Measurements from ENCODE around the gene FOXK1. TPM values are rescaled to one million over a fixed set of nuclear protein-coding genes. Genes with fewer than 3 reads are reported as not detected.

The FOXK1 gene
- total and polyA plus RNA-seq, 9 of the 15 experiments (the other 6 are each of a cell fraction or from before 2014, with no cell fraction given) = 0.32 to 45.5 (median 8.1) TPM

GRCh38 chr7:4786015-4786414, 103.9 kb downstream of the FOXK1 start:
- CTCF ChIA-PET (ENCODE audit: low intra/inter-chr PET ratio) = no interaction called here
- intact Hi-C loops (cut with micrococcal nuclease) = no loop called here
- BruUV-seq (replicated peaks) = no TSS peak

More at GRCh38 chr7:4786015-4786414, 103.9 kb downstream of the FOXK1 start:
- TF ChIP-seq THRA (IDR thresholded peaks at IDR 0.05) (no peak), NEUROD1 (IDR thresholded peaks at IDR 0.05; ENCODE audit: borderline replicate concordance, low read depth, low read length, partially characterized antibody) (no peak), NR1H2 (CRISPR knock-in tag; IDR thresholded peaks at IDR 0.05) (no peak), ILK (tag; IDR thresholded peaks at IDR 0.05; ENCODE audit: borderline replicate concordance, low read depth) (no peak)
- peaks cover 0 to 25% of the 10 kb centered on the region in 2 experiments; a peak in 2 of 5 replicates for H3K4me1 ChIP-seq (replicated peaks in 1 of 2; ENCODE audit: control insufficient read depth in 2 of 2, insufficient read depth in 2 of 2, low read length in 2 of 2)
- peaks cover 63% of the 10 kb centered on the region; the same call in 1 of the 3 replicates for H3K36me3 ChIP-seq (ENCODE audit: control insufficient read depth, insufficient read depth, low read length)
- H3K4me2 ChIP-seq (ENCODE audit: insufficient read depth, low read length) = no peak overlapping the region
- no peak overlapping the region for H2AFZ ChIP-seq (ENCODE audit: low read depth, low read length)
- no peak for FAIRE-seq
- H3K79me2 ChIP-seq (ENCODE audit: control insufficient read depth, insufficient read depth, low read length) = no peaks in the 10 kb centered on the region
- H4K20me1 ChIP-seq (replicated peaks; ENCODE audit: control insufficient read depth, insufficient read depth, low read length) = no peaks in the 10 kb centered on the region
- no peak overlapping the region for H3K4me3 ChIP-seq
- no peaks in the 10 kb centered on the region for H3K27me3 ChIP-seq (ENCODE audit: control insufficient read depth in 2 of 2, insufficient read depth in 2 of 2, low read length in 2 of 2)
- no peaks in the 10 kb centered on the region for H3K9me3 ChIP-seq (replicated peaks; ENCODE audit: control insufficient read depth, insufficient read depth, low read depth, low read length)
- no peak for ATAC-seq
- no peak overlapping the region for H3K9ac ChIP-seq (ENCODE audit: insufficient read depth in 1 of 2, low read depth in 2 of 2, low read length in 2 of 2)
- no peak overlapping the region for H3K27ac ChIP-seq (ENCODE audit: extremely low read depth, low read depth, low read length)
- no peaks in the 10 kb centered on the region for H3K9me1 ChIP-seq (ENCODE audit: control insufficient read depth, insufficient read depth, low read length)
- WGBS (ENCODE audit: insufficient coverage, low coverage, missing lambda C conversion rate) = 93% methylated on average over 13 of the region's 17 CpGs
- POLR2A ChIA-PET = no interaction called here
- no peak for DNase-seq (ENCODE audit: extremely low read depth in 1 of 4, low spot score in 3 of 4)
- in situ Hi-C loops (cut with MboI) = no loop called here

Measured in K562 (cell line).